Measurements from ENCODE around the gene TLE3. TPM values are rescaled to one million over a fixed set of nuclear protein-coding genes. Genes with fewer than 3 reads are reported as not detected.

Gene TLE3
- total RNA-seq, 3 donors from 2014 or later = 67.0 to 73.9 (median 73.4) TPM

DNA sequence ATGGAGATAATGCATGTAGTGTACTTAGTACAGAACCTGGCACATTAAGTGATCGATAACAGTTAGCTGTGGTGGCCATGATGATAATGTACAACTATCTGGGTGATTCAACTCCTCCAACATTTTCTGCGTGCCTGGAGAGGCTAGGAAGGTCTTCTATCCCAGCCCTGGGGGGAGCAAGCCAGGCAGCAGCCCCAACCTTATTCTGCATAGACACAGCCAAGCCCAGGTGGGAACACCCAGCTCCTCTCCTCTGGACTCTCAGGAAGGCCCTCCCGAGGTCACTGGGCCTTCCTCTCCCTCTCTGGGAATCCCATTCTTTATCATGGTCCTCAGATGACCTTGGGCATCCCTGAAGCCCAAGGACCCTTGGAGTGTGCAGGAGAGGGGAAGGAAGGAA, 5.1 kb upstream of the TLE3 start:
- peaks cover 6 to 8% of the 10 kb centered on the region in 2 donors for H3K4me1 ChIP-seq
- H3K4me3 ChIP-seq = no peak overlapping the region
- no peaks in the 10 kb centered on the region for H3K9me3 ChIP-seq
- no peaks in the 10 kb centered on the region for H3K27me3 ChIP-seq
- TF ChIP-seq POLR2AphosphoS5 (IDR thresholded peaks at IDR 0.05) = no peak
- no peak for TF ChIP-seq POLR2A (IDR thresholded peaks at IDR 0.05)
- TF ChIP-seq, protein P1, sequence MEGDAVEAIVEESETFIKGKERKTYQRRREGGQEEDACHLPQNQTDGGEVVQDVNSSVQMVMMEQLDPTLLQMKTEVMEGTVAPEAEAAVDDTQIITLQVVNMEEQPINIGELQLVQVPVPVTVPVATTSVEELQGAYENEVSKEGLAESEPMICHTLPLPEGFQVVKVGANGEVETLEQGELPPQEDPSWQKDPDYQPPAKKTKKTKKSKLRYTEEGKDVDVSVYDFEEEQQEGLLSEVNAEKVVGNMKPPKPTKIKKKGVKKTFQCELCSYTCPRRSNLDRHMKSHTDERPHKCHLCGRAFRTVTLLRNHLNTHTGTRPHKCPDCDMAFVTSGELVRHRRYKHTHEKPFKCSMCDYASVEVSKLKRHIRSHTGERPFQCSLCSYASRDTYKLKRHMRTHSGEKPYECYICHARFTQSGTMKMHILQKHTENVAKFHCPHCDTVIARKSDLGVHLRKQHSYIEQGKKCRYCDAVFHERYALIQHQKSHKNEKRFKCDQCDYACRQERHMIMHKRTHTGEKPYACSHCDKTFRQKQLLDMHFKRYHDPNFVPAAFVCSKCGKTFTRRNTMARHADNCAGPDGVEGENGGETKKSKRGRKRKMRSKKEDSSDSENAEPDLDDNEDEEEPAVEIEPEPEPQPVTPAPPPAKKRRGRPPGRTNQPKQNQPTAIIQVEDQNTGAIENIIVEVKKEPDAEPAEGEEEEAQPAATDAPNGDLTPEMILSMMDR (IDR thresholded peaks at IDR 0.05) = no peak
- intact Hi-C loops (cut with DNase I; ENCODE audit: low total_unique reads) = no loop called here
- H3K36me3 ChIP-seq = no peaks in the 10 kb centered on the region
- no peak for DNase-seq (ENCODE audit: low spot score in 2 of 2)
- no peak overlapping the region for H3K27ac ChIP-seq

DNA sequence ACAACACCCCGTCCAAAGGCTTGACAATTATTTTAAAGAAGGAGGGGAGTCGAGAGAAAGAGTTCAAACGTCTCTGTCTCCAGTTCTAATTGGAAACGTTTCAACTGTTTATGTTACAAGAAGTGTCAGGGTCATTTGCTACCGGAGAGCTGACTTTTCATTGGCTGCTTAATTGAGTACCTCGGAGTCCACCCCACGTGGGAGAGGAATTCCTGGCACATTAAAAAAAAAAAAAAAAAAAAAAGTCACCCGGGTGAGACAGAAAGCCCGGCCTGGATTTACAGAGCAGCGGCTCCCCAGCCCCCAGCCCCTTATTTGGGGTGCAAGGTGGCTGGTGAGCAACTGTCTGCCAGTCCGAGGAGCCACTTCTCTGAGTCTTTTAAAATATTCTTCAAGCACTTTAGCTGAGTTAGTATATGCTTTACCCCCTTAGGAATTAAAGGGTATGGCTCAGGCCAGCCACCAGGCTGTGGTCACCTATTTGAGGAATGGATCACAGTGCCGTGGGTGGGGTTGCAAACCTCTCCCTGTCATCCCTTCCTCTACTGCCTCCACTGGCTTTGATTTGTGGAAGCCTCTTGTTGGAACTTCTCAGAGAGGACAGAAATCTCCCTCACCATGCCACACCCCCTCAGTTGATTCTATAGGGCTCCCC, 3.9 kb upstream of the TLE3 start:
- H3K9me3 ChIP-seq = no peaks in the 10 kb centered on the region
- no peak for TF ChIP-seq POLR2AphosphoS5 (IDR thresholded peaks at IDR 0.05)
- TF ChIP-seq, protein P1 (IDR thresholded peaks at IDR 0.05) = peak in 1 of 3 donors; percentile 10
- intact Hi-C loops (cut with DNase I; ENCODE audit: low total_unique reads) = no loop called here
- peaks cover 6 to 8% of the 10 kb centered on the region in 2 donors for H3K4me1 ChIP-seq
- H3K36me3 ChIP-seq = no peaks in the 10 kb centered on the region
- no peaks in the 10 kb centered on the region for H3K27me3 ChIP-seq
- H3K4me3 ChIP-seq = peak overlapping the region; percentile 20 to 81 (median 66)
- peak in 1 of 2 donors; percentile 48 for DNase-seq (ENCODE audit: low spot score in 2 of 2)
- H3K27ac ChIP-seq = peak overlapping the region; percentile 46 to 50

DNA sequence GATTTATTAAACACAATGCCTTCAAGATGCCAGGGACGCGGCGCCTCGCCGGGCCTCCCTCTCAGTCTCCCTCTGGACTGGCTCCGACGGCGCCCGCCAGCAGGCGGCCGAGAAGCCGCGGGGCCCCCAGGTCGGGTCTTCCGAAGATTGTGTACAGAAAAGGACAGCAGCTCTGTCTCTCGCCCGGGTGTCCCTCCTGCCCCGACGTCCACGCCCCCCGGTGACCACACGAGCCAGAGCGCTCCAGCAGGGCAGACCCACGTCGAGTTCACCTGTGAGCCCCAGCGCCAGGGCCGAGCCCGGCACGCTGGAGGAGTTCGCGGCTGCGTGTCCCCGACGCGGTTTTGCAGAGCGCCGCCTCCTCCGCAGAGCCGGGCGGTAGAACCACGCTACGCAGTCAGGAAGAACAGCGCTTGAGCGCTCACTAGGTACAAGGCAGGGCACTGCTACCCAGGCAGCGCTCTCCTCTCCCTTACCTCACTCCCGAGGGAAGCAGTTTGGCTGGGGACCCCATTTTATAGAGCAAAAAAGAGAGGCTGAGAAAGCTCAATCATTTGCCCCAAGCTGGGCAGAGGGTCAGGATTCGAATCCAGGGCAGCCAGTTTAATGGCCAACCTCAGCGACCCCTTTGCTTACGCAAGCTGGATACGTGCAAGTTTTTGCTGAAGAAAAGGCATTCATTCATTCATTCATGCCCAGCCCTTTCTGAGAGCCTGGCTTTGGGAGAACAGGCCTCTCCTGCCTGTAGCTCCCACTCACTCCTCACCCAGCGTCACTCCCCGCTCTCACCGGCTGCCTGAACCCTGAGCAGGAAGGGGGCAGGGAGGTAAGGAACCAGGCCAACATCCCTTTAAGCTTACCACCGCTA, 3.0 kb upstream of the TLE3 start:
- peak in 1 of 2 donors; percentile 56 for DNase-seq (ENCODE audit: low spot score in 2 of 2)
- peaks cover 6 to 8% of the 10 kb centered on the region in 2 donors for H3K4me1 ChIP-seq
- no peaks in the 10 kb centered on the region for H3K9me3 ChIP-seq
- no peaks in the 10 kb centered on the region for H3K27me3 ChIP-seq
- H3K4me3 ChIP-seq = peak overlapping the region; percentile 20 to 81 (median 66)
- peak overlapping the region; percentile 46 to 50 for H3K27ac ChIP-seq
- H3K36me3 ChIP-seq = no peaks in the 10 kb centered on the region
- intact Hi-C loops (cut with DNase I; ENCODE audit: low total_unique reads) = no loop called here
- TF ChIP-seq POLR2AphosphoS5 (IDR thresholded peaks at IDR 0.05) = no peak
- TF ChIP-seq, protein P1 (IDR thresholded peaks at IDR 0.05) = peak in 2 of 3 donors; percentile 29 to 34

- Histone ChIP-seq H3K36me3 (no peaks in the 10 kb centered on the region), H3K27ac (peak overlapping the region; percentile 98), H3K4me3 (peak overlapping the region; percentile 20 to 81 (median 66)), H3K4me1 (peaks cover 6 to 8% of the 10 kb centered on the region in 2 donors), H3K27me3 (no peaks in the 10 kb centered on the region), H3K9me3 (no peaks in the 10 kb centered on the region)
- intact Hi-C loops (cut with DNase I; ENCODE audit: low total_unique reads) = no loop called here
- TF ChIP-seq POLR2A (IDR thresholded peaks at IDR 0.05) = no peak
- TF ChIP-seq, protein P1 (IDR thresholded peaks at IDR 0.05) = no peak
- TF ChIP-seq POLR2AphosphoS5 (IDR thresholded peaks at IDR 0.05) = no peak
- DNase-seq (ENCODE audit: low spot score in 2 of 2) = no peak
Measured at GRCh38 chr15:70099967-70100473, 2.3 kb upstream of the TLE3 start.
